Measurements from ENCODE around the gene SLC9A9. TPM values are rescaled to one million over a fixed set of nuclear protein-coding genes. Genes with fewer than 3 reads are reported as not detected.

The SLC9A9 gene
- total and polyA plus RNA-seq, 9 of the 15 experiments (the other 6 are each of a cell fraction or from before 2014, with no cell fraction given): 0.03 to 0.13 TPM; not detected in 7

DNA sequence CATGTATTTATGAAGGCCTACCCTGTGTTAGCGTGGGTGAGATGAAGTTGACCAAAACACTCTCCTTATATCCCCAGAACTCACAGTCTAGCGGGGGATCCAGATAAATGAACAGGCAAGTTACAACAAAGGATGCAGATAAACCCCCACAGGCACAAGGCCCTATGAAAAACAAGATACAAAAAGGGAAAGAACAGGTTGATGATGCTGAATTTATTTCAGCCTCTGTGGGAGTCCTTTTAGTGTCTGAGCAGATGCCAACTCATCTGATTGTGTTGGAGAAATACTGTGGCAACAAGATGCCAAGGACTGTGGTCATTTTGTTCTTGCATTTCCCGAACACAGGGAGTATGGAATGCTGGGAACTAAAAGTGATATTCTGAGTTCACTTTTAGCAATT is 428.7 kb downstream of the SLC9A9 start (continued):
- TF ChIP-seq, protein P1, sequence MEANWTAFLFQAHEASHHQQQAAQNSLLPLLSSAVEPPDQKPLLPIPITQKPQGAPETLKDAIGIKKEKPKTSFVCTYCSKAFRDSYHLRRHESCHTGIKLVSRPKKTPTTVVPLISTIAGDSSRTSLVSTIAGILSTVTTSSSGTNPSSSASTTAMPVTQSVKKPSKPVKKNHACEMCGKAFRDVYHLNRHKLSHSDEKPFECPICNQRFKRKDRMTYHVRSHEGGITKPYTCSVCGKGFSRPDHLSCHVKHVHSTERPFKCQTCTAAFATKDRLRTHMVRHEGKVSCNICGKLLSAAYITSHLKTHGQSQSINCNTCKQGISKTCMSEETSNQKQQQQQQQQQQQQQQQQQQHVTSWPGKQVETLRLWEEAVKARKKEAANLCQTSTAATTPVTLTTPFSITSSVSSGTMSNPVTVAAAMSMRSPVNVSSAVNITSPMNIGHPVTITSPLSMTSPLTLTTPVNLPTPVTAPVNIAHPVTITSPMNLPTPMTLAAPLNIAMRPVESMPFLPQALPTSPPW (CRISPR knock-in tag; IDR thresholded peaks at IDR 0.05): no peak
- TF ChIP-seq EHMT2 (IDR thresholded peaks at IDR 0.05): no peak

DNA sequence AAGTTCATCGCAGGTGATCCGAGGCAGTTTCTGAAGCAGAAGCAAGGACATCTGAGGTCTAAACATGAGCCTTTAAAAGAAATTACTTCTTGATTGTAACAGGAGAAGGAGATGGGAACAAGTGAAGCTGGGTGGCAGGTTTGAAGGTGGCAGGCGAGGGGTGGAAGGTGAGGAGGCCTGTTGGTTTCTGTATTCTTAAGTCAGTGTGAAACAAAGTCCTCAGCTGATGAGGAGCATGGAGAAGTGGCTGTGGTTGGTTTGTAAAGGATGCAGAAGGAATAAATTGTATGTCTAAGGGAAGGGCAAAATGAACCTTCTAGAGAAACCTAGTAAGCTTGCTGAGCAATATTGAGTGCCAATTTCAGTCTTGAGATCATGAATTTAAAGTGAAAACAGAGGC is 429.9 kb downstream of the SLC9A9 start:
- intact Hi-C loops (cut with micrococcal nuclease) (no loop called here), in situ Hi-C loops (cut with MboI) (no loop called here)
- no peak for DNase-seq (ENCODE audit: extremely low read depth in 1 of 4, low spot score in 3 of 4)
- Histone ChIP-seq H3K4me3 (no peak overlapping the region), H3K27me3 (ENCODE audit: control insufficient read depth in 2 of 2, insufficient read depth in 2 of 2, low read length in 2 of 2) (no peaks in the 10 kb centered on the region; a peak in 1 of 5 replicates), H3K27ac (ENCODE audit: extremely low read depth, low read depth, low read length) (no peak overlapping the region), H3K9me1 (ENCODE audit: control insufficient read depth, insufficient read depth, low read length) (no peaks in the 10 kb centered on the region), H4K20me1 (replicated peaks; ENCODE audit: control insufficient read depth, insufficient read depth, low read length) (no peaks in the 10 kb centered on the region), H3K9ac (ENCODE audit: insufficient read depth in 1 of 2, low read depth in 2 of 2, low read length in 2 of 2) (no peak overlapping the region), H3K36me3 (ENCODE audit: control insufficient read depth, insufficient read depth, low read length) (no peaks in the 10 kb centered on the region), H3K9me3 (replicated peaks; ENCODE audit: control insufficient read depth, insufficient read depth, low read depth, low read length) (no peaks in the 10 kb centered on the region), H3K4me2 (ENCODE audit: insufficient read depth, low read length) (no peak overlapping the region), H3K79me2 (ENCODE audit: control insufficient read depth, insufficient read depth, low read length) (no peaks in the 10 kb centered on the region), H2AFZ (ENCODE audit: low read depth, low read length) (peak overlapping the region; percentile 35; the same call in 1 of the 2 replicates), H3K4me1 (replicated peaks in 1 of 2; ENCODE audit: control insufficient read depth in 2 of 2, insufficient read depth in 2 of 2, low read length in 2 of 2) (no peaks in the 10 kb centered on the region)
- TF ChIP-seq GABPB2 (CRISPR knock-in tag; conservative IDR thresholded peaks at IDR 0.05) (no peak), ZEB2 (IDR thresholded peaks at IDR 0.05) (no peak), FOXK1 (CRISPR knock-in tag; IDR thresholded peaks at IDR 0.05; ENCODE audit: borderline replicate concordance) (no peak), BMI1 (IDR thresholded peaks at IDR 0.05; ENCODE audit: low read length) (no peak), HDAC8 (tag; IDR thresholded peaks at IDR 0.05) (no peak), STAT5A (IDR thresholded peaks at IDR 0.05; ENCODE audit: borderline replicate concordance, low read length) (no peak), CBFA2T2 (conservative IDR thresholded peaks at IDR 0.05) (no peak), PRPF4 (IDR thresholded peaks at IDR 0.05; ENCODE audit: insufficient read depth, low read depth, low read length, poor library complexity, severe bottlenecking) (no peak), SMARCA5 (IDR thresholded peaks at IDR 0.05) (no peak), ZNF41 (CRISPR knock-in tag; conservative IDR thresholded peaks at IDR 0.05) (no peak), CAMTA2 (CRISPR knock-in tag; conservative IDR thresholded peaks at IDR 0.05) (no peak), CTBP1 (IDR thresholded peaks at IDR 0.05; ENCODE audit: borderline replicate concordance) (no peak)
- TF ChIP-seq, protein P2, sequence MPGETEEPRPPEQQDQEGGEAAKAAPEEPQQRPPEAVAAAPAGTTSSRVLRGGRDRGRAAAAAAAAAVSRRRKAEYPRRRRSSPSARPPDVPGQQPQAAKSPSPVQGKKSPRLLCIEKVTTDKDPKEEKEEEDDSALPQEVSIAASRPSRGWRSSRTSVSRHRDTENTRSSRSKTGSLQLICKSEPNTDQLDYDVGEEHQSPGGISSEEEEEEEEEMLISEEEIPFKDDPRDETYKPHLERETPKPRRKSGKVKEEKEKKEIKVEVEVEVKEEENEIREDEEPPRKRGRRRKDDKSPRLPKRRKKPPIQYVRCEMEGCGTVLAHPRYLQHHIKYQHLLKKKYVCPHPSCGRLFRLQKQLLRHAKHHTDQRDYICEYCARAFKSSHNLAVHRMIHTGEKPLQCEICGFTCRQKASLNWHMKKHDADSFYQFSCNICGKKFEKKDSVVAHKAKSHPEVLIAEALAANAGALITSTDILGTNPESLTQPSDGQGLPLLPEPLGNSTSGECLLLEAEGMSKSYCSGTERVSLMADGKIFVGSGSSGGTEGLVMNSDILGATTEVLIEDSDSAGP (CRISPR knock-in tag; IDR thresholded peaks at IDR 0.05): no peak
- TF ChIP-seq, protein P3, sequence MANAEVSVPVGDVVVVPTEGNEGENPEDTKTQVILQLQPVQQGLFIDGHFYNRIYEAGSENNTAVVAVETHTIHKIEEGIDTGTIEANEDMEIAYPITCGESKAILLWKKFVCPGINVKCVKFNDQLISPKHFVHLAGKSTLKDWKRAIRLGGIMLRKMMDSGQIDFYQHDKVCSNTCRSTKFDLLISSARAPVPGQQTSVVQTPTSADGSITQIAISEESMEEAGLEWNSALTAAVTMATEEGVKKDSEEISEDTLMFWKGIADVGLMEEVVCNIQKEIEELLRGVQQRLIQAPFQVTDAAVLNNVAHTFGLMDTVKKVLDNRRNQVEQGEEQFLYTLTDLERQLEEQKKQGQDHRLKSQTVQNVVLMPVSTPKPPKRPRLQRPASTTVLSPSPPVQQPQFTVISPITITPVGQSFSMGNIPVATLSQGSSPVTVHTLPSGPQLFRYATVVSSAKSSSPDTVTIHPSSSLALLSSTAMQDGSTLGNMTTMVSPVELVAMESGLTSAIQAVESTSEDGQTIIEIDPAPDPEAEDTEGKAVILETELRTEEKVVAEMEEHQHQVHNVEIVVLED (CRISPR knock-in tag; IDR thresholded peaks at IDR 0.05): no peak
- ChIA-PET POLR2A (no interaction called here), CTCF (ENCODE audit: low intra/inter-chr PET ratio) (no interaction called here)
- 3% methylated on average over 3 of the region's 3 CpGs for WGBS (ENCODE audit: insufficient coverage, low coverage, missing lambda C conversion rate)
- no peak for ATAC-seq
- BruUV-seq (replicated peaks): no TSS peak
- no peak for FAIRE-seq
